CD8-positive, alpha-beta memory T cell (primary cell): ENCODE measurements around the gene TFCP2. TPM values are rescaled to one million over a fixed set of nuclear protein-coding genes. Genes with fewer than 3 reads are reported as not detected.

Experiments used
- CTCF ChIA-PET: fragments of 350-600 bp; sonication (Branson Sonifier 250); formaldehyde crosslinking; loops from one replicate; lab custom pipeline; 2021; ENCODE audit warnings: antibody characterized with exemption; lab: Charles Lee
- POLR2A ChIA-PET: fragments of 350-600 bp; sonication (Branson Sonifier 250); formaldehyde crosslinking; loops from one replicate; lab custom pipeline; 2021; ENCODE audit warnings: antibody characterized with exemption; lab: Charles Lee
- DNase-seq, 5 donors: peaks; one replicate each; pipeline versions ENCODE4 v3.0.0 to v3.0.0-alpha.2; 2020 to 2022; ENCODE audit warnings: mixed read lengths in 1 of 5
- H3K27ac ChIP-seq: one replicate; pipeline ENCODE4 v1.7.0; 2013; ENCODE audit warnings: low read depth, mild to moderate bottlenecking, low read length, moderate library complexity
- H3K27me3 ChIP-seq: 2 replicates; pipeline ENCODE4 v1.7.0; 2013; ENCODE audit warnings: low read length, mild to moderate bottlenecking; ENCODE audit not compliant: insufficient read depth, poor library complexity, severe bottlenecking
- H3K36me3 ChIP-seq: 2 replicates; pipeline ENCODE4 v1.7.0; 2013; ENCODE audit warnings: mild to moderate bottlenecking, low read length, moderate library complexity; ENCODE audit not compliant: insufficient read depth
- H3K4me1 ChIP-seq: 2 replicates; pipeline ENCODE4 v1.7.0; 2013; ENCODE audit warnings: mild to moderate bottlenecking, low read length, moderate library complexity; ENCODE audit not compliant: insufficient read depth
- H3K4me3 ChIP-seq: 2 replicates; pipeline ENCODE4 v1.7.0; 2013; ENCODE audit warnings: mild to moderate bottlenecking, low read length
- H3K9me3 ChIP-seq: 2 replicates; pipeline ENCODE4 v1.7.0; 2013; ENCODE audit warnings: mild to moderate bottlenecking, low read length
- H3K27ac Mint-ChIP-seq, 8 donors: one replicate each; pipeline ENCODE4 v1.8.0; 2020 to 2021; ENCODE audit warnings: mixed read lengths in 8 of 8, mild to moderate bottlenecking in 6 of 8, inconsistent platforms in 3 of 8, moderate library complexity in 3 of 8
- H3K27me3 Mint-ChIP-seq, 2 donors: one replicate each; pipeline ENCODE4 v1.8.0; 2020 to 2021; ENCODE audit warnings: mixed read lengths in 2 of 2, mild to moderate bottlenecking in 1 of 2, moderate library complexity in 1 of 2
- H3K36me3 Mint-ChIP-seq, 3 donors: one replicate each; pipeline ENCODE4 v1.8.0; 2020 to 2021; ENCODE audit warnings: mixed read lengths in 3 of 3, inconsistent platforms in 1 of 3, mild to moderate bottlenecking in 1 of 3
- H3K4me1 Mint-ChIP-seq, 3 donors: one replicate each; pipeline ENCODE4 v1.8.0; 2020 to 2021; ENCODE audit warnings: mixed read lengths in 3 of 3, inconsistent platforms in 1 of 3, mild to moderate bottlenecking in 1 of 3
- H3K4me3 Mint-ChIP-seq, 7 donors: one replicate each; pipeline ENCODE4 v1.8.0; 2020 to 2021; ENCODE audit warnings: mixed read lengths in 7 of 7, mild to moderate bottlenecking in 6 of 7, moderate library complexity in 4 of 7, inconsistent platforms in 2 of 7
- H3K9me3 Mint-ChIP-seq, 5 donors: one replicate each; pipeline ENCODE4 v1.8.0; 2020 to 2022; ENCODE audit warnings: mixed read lengths in 5 of 5, mild to moderate bottlenecking in 3 of 5, moderate library complexity in 2 of 5, inconsistent platforms in 1 of 5
- polyA plus RNA-seq: library from polyadenylated mRNA; unstranded; fragments of 300-500 nt; fragmentation: Illumina TruSeq; gene quantifications from one replicate; pipeline ENCODE4 v1.2.3, GENCODE V29; 2021
- total RNA-seq, 2 experiments: library from RNA; stranded (reverse); gene quantifications; one replicate each; pipeline ENCODE4 v1.2.3, GENCODE V29; 2021

TFCP2 gene
- total and polyA plus RNA-seq, 3 experiments from 2014 or later = 13.9 to 41.9 (median 41.0) TPM

DNA sequence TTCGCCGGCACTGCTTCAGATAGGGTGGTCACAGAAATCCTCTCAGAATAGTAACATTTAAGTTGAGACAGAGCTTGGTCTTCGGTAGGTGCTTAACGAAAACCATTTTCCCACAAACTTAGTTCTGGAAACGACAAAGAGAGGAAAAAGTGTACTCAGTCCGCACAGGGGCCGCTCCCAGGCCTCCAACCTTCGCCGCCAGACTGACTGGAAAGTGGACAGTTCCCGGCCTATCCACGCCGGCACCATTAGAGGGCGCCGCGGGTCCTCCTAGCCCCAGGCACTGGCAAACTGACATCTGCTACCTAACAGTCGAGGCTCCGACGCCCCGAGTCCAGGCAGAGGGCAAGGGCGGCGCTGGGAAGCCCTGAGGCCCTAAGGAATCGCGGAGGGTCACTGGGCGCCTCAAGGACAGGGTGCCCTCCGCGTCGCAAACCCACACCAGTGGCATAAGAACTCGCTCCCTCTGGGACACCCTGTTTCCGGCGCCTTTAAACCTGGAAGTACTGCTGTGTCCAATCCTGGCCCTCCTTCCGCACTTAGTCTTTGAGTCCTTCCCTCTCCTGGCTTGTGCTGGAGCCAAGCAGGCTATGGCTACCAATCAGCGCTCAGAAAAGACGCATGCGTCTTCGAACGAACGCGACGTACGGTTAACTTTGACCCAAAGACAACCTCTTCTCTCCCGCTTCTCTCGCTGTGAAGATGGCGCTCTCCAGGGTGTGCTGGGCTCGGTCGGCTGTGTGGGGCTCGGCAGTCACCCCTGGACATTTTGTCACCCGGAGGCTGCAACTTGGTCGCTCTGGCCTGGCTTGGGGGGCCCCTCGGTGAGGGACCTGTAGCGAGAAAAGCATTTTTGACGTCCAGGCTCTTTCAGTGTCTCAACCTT lies 125.0 kb downstream of the TFCP2 start, which contains the start of gene LETMD1:
TSS of gene LETMD1 (plus strand) at position 673 of the 886 bp plus-strand sequence. CDS start at position 703, 30 bp downstream.
- Histone ChIP-seq H3K36me3 (peaks cover 5% of the 10 kb centered on the region), H3K27ac (peak within 1 kb of the TSS; percentile 82), H3K4me1 (peaks cover 29% of the 10 kb centered on the region), H3K9me3 (no peaks in the 10 kb centered on the region), H3K4me3 (peak within 1 kb of the TSS; percentile 82), H3K27me3 (no peaks in the 10 kb centered on the region)
- peak; percentile 84 to 96 (median 94) for DNase-seq
- peaks cover 0 to 25% (median 1%) of the 10 kb centered on the region in 3 donors for H3K36me3 Mint-ChIP-seq
- no peaks in the 10 kb centered on the region for H3K27me3 Mint-ChIP-seq
- peak within 1 kb of the TSS; percentile 92 to 100 (median 95) for H3K4me3 Mint-ChIP-seq
- ChIA-PET CTCF (interaction anchor here (0.6 to 1.7 kb wide), 9 partner anchors 12 to 293 kb away, joined by 3 to 6 read pairs (median 3); partner anchors contain the start of gene SLC11A2), POLR2A (interaction anchor here (0.9 to 1.5 kb wide), 2 partner anchors 36 to 191 kb away, joined by 4 to 5 read pairs; partner anchors contain the start of gene DAZAP2)
- H3K9me3 Mint-ChIP-seq = no peaks in the 10 kb centered on the region
- H3K27ac Mint-ChIP-seq = peak within 1 kb of the TSS; percentile 92 to 99 (median 96)
- peaks cover 30 to 43% (median 40%) of the 10 kb centered on the region in 3 donors for H3K4me1 Mint-ChIP-seq

Other genes starting within 250 kb of the TFCP2 start
- gene HIGD1C, start 220.6 kb downstream of the TFCP2 start, total RNA-seq = not detected
- gene HIGD1C, start 220.6 kb downstream of the TFCP2 start, polyA plus RNA-seq = not detected
- 10 to 100 TPM; 35.2 to 36.9 TPM for gene SLC11A2, start 146.8 kb downstream of the TFCP2 start, total RNA-seq
- gene SLC11A2, start 146.8 kb downstream of the TFCP2 start, polyA plus RNA-seq = 14.0 TPM
- 10 to 100 TPM; 61.8 to 64.3 TPM for gene LETMD1, start 124.8 kb downstream of the TFCP2 start, total RNA-seq
- 24.4 TPM for gene LETMD1, start 124.8 kb downstream of the TFCP2 start, polyA plus RNA-seq
- 10 to 100 TPM; 20.5 to 21.5 TPM for gene CSRNP2, start 89.5 kb downstream of the TFCP2 start, total RNA-seq
- gene CSRNP2, start 89.5 kb downstream of the TFCP2 start, polyA plus RNA-seq = 4.8 TPM
- 10 to 100 TPM; 12.0 to 15.4 TPM for gene POU6F1, start 44.9 kb upstream of the TFCP2 start, total RNA-seq
- 2.2 TPM for gene POU6F1, start 44.9 kb upstream of the TFCP2 start, polyA plus RNA-seq
- 100 to 1,000 TPM in 1 of 2 experiments, 10 to 100 TPM in 1; 97.2 to 100 TPM for gene DAZAP2, start 65.7 kb upstream of the TFCP2 start, total RNA-seq
- 1,407 TPM for gene DAZAP2, start 65.7 kb upstream of the TFCP2 start, polyA plus RNA-seq
- under 1 TPM; 0.72 to 0.84 TPM for gene SMAGP, start 97.3 kb upstream of the TFCP2 start, total RNA-seq
- gene SMAGP, start 97.3 kb upstream of the TFCP2 start, polyA plus RNA-seq = 28.9 TPM
- gene BIN2, start 151.0 kb upstream of the TFCP2 start, total RNA-seq = 10 to 100 TPM; 55.9 to 57.3 TPM
- gene BIN2, start 151.0 kb upstream of the TFCP2 start, polyA plus RNA-seq = 366 TPM
- not detected for gene CELA1, start 173.5 kb upstream of the TFCP2 start, total RNA-seq
- gene CELA1, start 173.5 kb upstream of the TFCP2 start, polyA plus RNA-seq = 0.71 TPM
- gene GALNT6, start 218.3 kb upstream of the TFCP2 start, total RNA-seq = 10 to 100 TPM; 13.5 to 15.6 TPM
- 13.3 TPM for gene GALNT6, start 218.3 kb upstream of the TFCP2 start, polyA plus RNA-seq